Neural crest cell (in vitro differentiated cells): ENCODE results near the gene CEACAM19. TPM values are rescaled to one million over a fixed set of nuclear protein-coding genes. Genes with fewer than 3 reads are reported as not detected.

Source experiments
- DNase-seq: peaks from one replicate; pipeline ENCODE4 v3.0.0; 2021; ENCODE audit warnings: low read depth, mixed read lengths, low spot score
- H3K27ac Mint-ChIP-seq: one replicate; pipeline ENCODE4 v1.8.0; 2021; ENCODE audit warnings: mild to moderate bottlenecking, mixed read lengths; ENCODE audit not compliant: unreplicated experiment
- H3K27me3 Mint-ChIP-seq: 2 replicates; pipeline ENCODE4 v1.8.0; 2021; ENCODE audit warnings: low read depth, mild to moderate bottlenecking, mixed read lengths
- H3K36me3 Mint-ChIP-seq: 2 replicates; pipeline ENCODE4 v1.8.0; 2021; ENCODE audit warnings: low read depth, mild to moderate bottlenecking, mixed read lengths
- H3K4me1 Mint-ChIP-seq: 2 replicates; pipeline ENCODE4 v1.8.0; 2021; ENCODE audit warnings: mixed read lengths
- H3K4me3 Mint-ChIP-seq: one replicate; pipeline ENCODE4 v1.8.0; 2021; ENCODE audit warnings: mild to moderate bottlenecking, mixed read lengths
- H3K9me3 Mint-ChIP-seq: 2 replicates; pipeline ENCODE4 v1.8.0; 2021; ENCODE audit warnings: mixed read lengths
- CTCF ChIP-seq: fragments of 200-600 bp; sonication (generic); conservative IDR thresholded peaks from 2 replicates; pipeline ENCODE4 v1.5.0; 2021; ENCODE audit warnings: antibody characterized with exemption, mild to moderate bottlenecking
- total RNA-seq: library from RNA; stranded (reverse); gene quantifications from 2 replicates; pipeline ENCODE4 v1.2.1, GENCODE V29; 2021

CEACAM19 gene
- total RNA-seq, 1 donor from 2014 or later: 6.1 TPM

- TF ChIP-seq CTCF: no peak
- H3K4me3 Mint-ChIP-seq: no peak overlapping the region
These were observed 54.4 kb downstream of the CEACAM19 start for GRCh38 chr19:44725684-44726083.

GRCh38 chr19:44726465-44726864 is 55.2 kb downstream of the CEACAM19 start:
- Mint-ChIP-seq H3K36me3 (no peaks in the 10 kb centered on the region), H3K4me3 (no peak overlapping the region), H3K9me3 (no peaks in the 10 kb centered on the region), H3K27ac (no peak overlapping the region), H3K27me3 (peaks cover 2% of the 10 kb centered on the region), H3K4me1 (no peaks in the 10 kb centered on the region)
- DNase-seq: no peak
- TF ChIP-seq CTCF: no peak

More at GRCh38 chr19:44725684-44726083, 54.4 kb downstream of the CEACAM19 start:
- peaks cover 2% of the 10 kb centered on the region for H3K27me3 Mint-ChIP-seq
- no peaks in the 10 kb centered on the region for H3K36me3 Mint-ChIP-seq
- DNase-seq: no peak
- no peak overlapping the region for H3K27ac Mint-ChIP-seq
- H3K4me1 Mint-ChIP-seq: no peaks in the 10 kb centered on the region
- no peaks in the 10 kb centered on the region for H3K9me3 Mint-ChIP-seq

- H3K4me1 Mint-ChIP-seq: no peaks in the 10 kb centered on the region
- TF ChIP-seq CTCF: no peak
- H3K4me3 Mint-ChIP-seq: no peak overlapping the region
- no peaks in the 10 kb centered on the region for H3K36me3 Mint-ChIP-seq
- H3K9me3 Mint-ChIP-seq: no peaks in the 10 kb centered on the region
- no peak overlapping the region for H3K27ac Mint-ChIP-seq
- DNase-seq: no peak
- peaks cover 5% of the 10 kb centered on the region for H3K27me3 Mint-ChIP-seq
These were observed 56.9 kb downstream of the CEACAM19 start for GRCh38 chr19:44728178-44728577.

GRCh38 chr19:44729516-44730033 is 58.3 kb downstream of the CEACAM19 start:
- TF ChIP-seq CTCF: no peak
- H3K9me3 Mint-ChIP-seq: no peaks in the 10 kb centered on the region
- H3K27ac Mint-ChIP-seq: no peak overlapping the region
- no peaks in the 10 kb centered on the region for H3K36me3 Mint-ChIP-seq
- no peaks in the 10 kb centered on the region for H3K4me1 Mint-ChIP-seq
- H3K27me3 Mint-ChIP-seq: peaks cover 7% of the 10 kb centered on the region
- H3K4me3 Mint-ChIP-seq: no peak overlapping the region
- DNase-seq: no peak

GRCh38 chr19:44731081-44731480 is 59.8 kb downstream of the CEACAM19 start:
- no peak overlapping the region for H3K27ac Mint-ChIP-seq
- no peak overlapping the region for H3K4me3 Mint-ChIP-seq
- DNase-seq: no peak
- no peaks in the 10 kb centered on the region for H3K9me3 Mint-ChIP-seq
- no peaks in the 10 kb centered on the region for H3K36me3 Mint-ChIP-seq
- no peaks in the 10 kb centered on the region for H3K4me1 Mint-ChIP-seq
- peaks cover 16% of the 10 kb centered on the region for H3K27me3 Mint-ChIP-seq
- TF ChIP-seq CTCF: no peak
